ENCODE results near the gene IL1RL1.

Gene IL1RL1

DNA sequence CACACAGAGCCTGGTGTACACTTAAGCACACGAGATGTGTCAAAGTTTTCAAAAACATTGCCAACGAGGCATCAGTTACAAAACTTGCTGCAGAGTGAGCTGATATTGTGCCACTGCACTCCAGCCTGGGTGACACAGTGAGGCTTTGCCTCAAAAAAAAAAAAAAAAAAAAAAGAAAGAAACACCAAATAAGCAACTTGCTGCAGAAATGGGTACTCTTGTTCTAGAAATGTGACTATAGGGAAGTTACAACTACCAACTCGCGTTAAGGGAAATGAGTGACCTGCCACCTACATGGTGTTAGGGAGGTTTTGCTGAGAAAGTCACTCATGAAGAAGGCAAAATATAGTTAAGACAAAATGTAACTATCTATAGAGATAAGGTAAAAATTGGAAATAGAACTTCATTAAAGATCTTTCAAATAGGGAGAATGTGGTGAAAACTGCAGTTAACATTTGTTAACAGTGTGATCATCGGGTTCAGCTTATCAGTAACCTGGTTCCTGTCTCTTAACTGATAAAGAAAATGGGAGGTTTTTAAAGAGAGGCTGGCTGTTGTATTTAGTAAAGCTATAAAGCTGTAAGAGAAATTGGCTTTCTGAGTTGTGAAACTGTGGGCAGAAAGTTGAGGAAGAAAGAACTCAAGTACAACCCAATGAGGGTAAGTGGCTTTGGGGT lies at the start of gene IL1RL1:
Gene IL1RL1 (plus strand): TSS at position 600 of the 677 bp plus-strand sequence. CDS start 26,702 bp downstream, outside the sequence.
- DNase-seq (ENCODE audit: low spot score), result no peak

DNA sequence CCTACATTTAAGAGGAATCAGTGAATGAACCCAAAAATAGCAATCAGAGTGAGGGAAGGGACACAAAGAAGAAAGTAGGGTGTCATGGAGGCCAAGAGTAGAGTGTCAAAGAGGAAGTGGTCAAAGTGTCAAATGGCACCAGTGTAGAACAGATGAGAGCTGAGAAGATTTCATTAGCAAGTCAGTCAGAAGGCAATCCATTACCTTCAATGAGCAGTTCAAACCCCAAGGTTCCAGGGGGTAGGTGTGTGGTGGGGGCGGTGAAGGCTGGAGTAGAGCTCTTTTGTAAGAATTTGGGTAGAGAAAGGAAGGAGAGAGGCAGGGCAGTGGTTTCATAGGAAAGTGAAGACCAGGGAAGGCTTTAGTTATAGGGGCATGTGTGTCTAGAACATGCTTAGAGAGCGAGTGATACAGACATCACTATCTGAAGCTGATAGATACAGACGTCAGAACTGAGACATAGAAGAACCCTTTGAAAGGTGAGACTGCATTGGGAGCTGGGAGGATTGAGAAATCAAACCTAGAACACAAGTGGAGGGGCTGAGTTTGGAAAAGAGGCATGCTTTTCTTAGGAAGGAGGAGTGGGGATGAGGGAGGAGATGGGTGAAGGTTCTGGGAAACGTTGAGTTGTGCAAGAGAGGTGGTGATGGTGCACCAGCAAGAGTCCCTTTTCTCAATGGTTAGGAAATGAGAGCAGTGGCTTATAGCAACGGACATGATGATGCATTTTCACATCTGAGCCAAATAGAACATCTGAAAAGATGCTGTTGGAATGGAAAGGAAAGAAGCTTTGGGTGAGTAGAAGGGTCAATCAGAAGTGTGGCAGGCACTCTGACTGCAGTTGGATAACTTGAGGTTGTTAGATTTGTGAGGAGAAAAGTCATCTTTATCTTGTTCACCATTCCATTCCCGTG lies 48.9 kb upstream of the IL1RL1 start:
- DNase-seq (ENCODE audit: low spot score), result no peak

DNA sequence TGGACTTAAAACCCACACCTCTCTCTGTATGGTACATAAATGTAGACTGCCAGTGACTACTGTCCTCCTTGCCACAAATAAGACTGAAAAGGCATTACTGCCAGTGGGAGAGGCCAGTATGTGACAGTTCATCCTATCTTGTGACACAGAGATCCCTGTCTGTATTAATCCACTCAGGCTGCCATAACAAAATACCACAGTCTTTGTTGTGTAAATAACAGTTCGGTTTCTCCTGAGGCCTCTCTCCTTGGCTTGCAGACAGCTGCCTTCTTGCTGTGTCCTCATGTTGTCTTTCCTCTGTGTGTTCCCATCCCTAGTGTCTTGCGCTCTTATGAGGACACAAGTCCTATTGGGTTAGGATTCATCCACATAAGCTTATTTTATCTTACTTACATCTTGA lies 46.4 kb upstream of the IL1RL1 start:
- DNase-seq (ENCODE audit: low spot score), result no peak

DNA sequence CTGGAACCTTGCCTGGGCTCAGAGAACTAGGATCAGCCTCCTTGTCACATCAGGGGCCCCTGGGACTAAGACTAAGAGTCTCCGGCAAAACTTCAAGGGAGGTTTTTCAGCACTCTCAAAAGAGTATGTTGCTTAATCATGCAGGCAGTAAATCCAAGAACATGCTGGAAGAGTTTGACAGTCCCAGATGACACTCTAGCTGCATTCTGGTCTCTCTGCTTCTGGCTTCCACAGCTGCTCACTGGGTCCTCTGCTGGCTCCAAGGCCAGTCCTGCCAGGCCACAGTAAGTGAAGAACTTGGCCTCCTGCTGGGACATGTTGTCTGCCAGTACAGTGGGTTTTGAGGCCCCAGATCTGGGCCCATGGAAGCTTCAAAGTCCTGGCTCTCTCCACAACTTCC lies 45.2 kb upstream of the IL1RL1 start:
- no peak for DNase-seq (ENCODE audit: low spot score)

DNA sequence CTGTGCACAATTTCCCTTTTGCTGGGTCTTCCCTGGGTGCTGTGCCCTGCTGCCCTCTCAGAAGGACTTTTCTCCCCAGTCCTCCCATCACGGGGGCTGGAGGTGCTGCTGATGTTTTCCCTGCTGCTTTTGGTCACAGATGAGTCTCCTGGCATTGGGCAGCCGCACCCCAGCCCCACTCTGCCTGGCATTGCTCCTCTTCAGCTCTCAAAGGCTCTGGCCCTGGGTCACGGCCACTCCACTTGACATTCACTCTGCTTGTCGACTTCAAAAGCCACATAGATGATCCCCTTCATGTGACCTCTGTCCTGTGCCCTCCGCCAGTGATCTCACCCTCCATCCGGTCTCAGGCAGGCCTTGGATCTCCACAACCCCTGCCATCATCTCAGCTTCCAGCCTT lies 43.6 kb upstream of the IL1RL1 start:
- no peak for DNase-seq (ENCODE audit: low spot score)

DNA sequence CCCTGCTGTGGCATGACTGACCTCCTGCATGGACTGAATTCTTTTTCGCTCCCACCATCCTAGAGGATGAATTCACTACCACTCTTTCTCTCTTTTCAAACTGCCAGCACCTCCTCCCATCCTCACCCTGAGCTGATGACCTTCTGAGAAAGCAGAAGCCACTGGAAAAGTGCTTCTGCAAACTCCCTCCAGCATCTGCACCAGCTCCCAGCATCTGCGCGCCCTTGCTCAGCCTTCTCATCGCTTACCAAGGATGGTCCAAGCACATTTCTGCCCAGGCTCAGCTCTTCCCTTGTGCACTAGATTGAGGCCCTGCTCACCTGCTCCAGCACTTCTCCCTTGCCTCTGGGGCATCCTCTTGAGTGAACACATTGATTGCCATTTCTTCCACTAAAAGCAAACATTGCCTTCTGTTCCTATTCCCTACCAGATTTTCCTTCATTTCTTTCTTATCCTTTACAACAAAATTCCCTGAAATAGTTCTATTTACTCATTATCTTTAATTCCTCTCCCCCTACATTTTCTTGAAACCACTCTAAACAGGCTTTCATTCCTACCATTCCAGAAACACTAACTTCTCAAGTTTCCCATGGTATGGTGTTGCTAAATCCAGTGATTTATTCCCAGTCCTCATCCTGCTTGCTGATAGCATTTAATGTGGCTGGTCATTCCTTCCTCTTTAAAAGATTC lies 42.7 kb upstream of the IL1RL1 start:
- DNase-seq (ENCODE audit: low spot score), result no peak

DNA sequence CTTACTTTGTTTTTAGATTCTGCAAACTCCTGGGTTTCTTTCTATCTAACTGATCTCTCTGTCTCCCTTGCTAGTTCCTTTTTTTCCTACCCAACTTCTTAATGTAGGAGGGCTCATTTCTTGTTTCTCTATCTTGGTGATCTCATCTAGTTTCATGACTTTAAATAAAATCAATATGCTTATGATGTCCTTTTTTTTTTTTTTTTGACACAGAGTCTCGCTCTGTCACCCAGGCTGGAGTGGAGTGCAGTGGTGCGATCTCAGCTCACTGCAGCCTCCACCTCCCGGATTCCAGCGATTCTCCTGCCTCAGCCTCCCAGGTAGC lies 42.2 kb upstream of the IL1RL1 start:
- no peak for DNase-seq (ENCODE audit: low spot score)

DNA sequence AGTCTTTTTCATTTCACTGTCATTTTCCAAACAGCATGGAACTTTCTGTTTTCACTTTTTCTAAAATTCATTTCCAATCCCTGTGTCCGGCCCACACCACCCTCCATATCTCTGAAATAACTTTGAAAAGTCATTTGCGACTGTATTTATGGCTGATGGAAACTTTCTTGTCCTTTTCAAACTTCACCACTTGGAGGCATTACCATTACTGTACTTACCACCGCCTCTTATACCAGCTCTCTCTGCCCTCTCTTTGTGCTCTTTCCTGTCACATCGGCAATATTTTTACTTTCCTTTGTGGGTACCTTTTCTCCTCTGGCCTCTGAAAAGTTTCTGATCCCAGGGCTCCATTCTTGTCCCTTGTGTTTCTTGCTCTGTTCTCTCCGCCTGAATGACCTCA lies 39.5 kb upstream of the IL1RL1 start:
- DNase-seq (ENCODE audit: low spot score), result no peak

DNA sequence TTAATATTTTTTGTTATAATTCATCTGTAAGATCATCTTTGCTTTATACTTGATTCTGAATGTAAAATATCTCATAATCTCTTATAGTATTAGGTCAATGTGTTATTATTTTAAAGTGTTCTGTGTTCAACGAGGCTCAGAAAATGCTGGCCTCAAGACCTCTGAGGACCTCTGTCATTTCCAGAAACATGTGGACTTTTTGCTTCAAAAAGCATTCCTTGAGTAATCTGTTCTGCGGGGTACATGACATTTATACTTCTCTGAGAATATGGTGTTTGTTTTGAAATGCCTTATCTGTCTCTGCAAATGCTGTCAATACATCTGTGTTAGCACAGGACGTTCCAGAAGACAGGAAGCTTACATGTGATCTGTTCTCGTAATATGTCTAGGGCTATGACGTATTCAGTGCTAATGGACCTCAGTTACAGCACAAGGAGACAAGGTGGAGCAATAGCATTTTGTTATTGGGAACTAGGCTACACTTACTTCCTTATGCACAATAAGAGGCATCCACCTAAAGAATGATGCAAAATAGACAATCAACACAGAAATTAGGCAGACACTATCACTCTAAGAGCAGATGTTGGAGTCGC lies 37.6 kb upstream of the IL1RL1 start:
- no peak for DNase-seq (ENCODE audit: low spot score)

DNA sequence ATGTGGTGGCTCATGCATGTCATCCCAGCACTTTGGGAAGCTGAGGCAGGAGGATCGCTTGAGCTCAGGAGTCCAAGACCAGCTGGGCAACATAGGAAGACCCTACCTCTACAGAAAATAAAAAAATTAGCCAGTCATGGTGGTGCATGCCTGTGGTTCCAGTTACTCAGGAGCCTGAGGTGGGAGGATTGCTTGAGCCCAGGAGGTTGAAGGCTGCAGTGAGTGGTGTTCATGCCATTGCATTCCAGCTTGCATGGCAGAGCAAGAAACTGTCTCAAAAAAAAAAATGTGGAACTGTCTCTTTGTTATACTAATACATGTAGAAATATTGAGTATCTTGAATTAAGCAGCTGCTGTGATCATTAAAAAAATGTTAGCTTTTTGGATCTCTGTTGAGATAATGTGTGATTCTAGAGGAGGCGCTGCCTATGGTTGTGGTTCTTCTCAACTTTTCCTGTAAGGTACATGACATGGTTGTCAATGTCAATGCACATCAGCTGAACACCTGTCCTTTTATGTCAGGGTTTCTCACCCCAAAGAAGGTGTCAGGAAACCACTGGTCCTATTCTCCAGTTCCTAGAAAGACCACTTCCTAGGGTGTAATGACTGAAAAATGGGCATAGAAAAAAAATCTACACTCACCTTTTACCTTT lies 34.7 kb upstream of the IL1RL1 start:
- no peak for DNase-seq (ENCODE audit: low spot score)

DNA sequence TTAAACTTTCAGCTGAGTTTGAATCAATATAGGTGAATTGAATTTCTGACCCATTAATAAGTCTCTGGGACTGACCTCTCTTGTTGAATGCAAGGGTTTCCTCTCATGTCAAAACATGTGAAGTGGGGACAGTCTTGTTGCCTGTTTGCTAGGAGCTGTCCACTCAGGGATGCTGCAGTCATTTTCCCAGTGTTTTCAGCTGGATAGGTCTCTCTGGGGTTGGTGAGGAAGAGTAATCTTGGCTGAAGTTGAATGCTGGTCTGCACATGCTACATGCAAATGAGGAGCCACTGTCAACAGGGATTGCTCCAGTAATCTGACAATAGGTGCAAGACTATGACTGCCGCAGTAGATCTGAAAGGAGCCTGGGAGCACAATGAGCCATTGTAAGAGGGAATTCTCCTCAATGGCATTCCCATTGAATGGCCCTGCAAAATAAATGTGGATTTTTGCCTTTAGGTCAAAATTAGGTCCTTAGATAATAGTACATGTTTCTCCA lies 34.1 kb upstream of the IL1RL1 start:
- no peak for DNase-seq (ENCODE audit: low spot score)

DNA sequence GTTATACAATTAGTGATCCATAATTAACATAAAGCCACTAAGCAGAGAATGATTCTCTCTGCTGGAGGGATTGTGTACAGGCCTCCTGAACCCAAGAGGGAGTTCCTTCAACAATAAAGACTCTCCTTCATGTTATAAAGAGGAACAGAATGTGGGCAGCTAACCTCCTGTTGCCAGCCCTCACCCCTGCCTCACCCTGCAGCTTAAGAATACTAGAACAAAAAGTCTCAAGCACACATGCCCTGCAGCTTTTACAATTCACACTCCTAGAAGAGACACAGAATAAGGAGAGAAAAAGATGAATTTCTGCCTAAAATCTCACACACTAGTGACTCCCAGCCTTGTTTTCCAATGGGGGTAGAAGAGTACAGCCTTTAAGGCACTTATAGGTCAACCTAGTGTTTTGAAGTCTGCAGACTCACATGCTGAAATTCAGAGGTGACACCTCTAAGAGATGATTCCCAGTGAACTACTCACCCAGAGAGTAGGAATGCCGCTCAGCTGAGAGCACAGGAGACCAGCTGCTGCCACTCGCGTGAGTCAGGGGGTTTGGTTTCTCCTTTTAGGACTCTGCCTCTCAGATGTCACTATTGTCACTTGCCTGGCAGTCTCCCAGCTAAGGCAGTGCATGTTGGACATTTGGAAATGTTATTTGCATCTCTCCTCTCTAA lies 32.5 kb upstream of the IL1RL1 start:
- no peak for DNase-seq (ENCODE audit: low spot score)

DNA sequence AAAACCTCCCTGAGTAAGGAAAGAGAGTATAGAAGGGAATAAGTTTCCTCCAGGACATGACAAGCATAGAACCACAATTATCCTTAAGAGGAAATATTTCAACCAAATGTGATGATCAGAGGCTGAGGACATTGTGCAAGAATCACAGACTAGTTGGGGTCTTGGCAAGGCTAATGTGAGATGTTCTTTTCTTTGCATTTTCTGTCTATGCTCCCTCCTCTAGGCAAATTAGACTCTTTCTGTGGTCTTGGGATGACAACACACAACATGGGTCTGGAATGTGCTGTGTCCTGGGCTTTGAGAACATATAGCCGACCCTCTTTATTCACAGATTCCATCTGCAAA lies 32.0 kb upstream of the IL1RL1 start:
- DNase-seq (ENCODE audit: low spot score), result no peak

DNA sequence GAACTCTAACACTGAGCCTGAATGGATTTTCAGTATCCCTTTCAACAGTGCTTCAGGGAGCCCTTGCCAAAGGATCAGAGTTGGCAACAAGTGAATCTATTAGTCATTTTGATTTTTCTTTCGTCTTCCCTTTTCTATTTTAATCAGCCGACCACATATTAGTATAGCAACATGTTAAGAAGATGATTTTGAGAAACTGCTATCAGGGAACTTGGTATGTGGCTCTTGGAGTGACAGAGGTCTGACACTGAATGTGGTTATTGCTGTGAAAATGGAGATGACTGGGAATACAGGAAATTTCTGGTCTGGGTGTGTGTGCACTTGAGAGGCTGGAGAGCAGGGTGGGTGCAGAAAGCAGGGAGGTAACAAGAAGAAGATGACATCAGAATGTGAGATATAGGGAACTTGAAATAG lies 28.7 kb upstream of the IL1RL1 start:
- no peak for DNase-seq (ENCODE audit: low spot score)

DNA sequence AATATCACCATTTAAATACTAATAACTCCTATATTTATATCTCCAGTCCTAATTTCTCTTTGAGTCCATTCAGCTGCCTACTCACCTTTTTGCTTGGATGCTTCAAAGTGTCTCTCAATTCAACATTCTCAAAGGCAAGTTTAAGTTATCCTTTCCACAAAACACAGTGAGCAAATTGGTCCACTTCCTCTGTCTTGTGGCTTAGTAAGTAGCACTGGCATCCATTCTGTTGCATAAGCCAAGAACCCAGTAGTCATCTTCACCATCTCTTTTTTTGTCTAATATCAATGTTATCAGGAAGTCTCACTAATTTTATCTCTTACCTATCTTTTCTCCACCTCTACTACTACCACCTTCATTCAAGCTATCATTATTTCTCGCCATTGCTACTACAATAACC lies 27.4 kb upstream of the IL1RL1 start:
- no peak for DNase-seq (ENCODE audit: low spot score)

DNA sequence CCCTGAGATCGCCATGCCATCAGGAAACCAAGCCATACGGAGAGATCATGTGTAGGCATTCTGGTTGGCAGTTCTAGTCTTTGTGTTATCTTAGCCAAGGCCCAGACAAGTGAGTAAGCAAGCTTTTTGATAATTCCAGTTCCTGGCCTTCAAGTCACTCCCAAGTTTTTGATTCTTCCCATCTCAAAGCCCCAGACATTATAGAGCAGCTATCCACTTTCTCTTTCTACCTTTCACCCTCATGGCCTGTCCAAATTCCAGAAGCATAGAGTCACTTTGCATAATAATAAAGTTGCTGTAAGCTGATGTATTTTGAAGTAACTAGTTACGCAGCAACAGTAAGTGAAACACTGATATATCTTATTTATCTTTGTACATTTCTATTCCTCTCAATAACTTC lies 26.8 kb upstream of the IL1RL1 start:
- no peak for DNase-seq (ENCODE audit: low spot score)

DNA sequence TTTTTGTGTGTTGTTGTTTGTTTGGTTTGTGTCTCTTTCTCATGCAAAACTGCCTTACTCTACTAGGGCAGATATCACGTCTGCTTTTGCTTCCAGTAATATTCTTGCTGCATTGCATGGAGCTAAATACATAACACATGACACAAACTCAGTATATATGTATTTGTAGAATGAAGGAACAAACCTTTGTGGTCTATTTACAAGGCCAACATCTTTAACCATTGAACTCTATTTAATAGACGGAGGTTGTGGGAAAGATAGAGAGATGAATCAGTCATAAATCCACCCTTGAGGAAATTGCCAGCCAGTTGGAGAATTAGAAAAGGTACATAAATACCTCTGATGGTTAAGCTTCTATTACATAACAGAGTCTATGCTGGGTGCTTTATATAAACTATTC lies 26.0 kb upstream of the IL1RL1 start:
- DNase-seq (ENCODE audit: low spot score), result no peak

DNA sequence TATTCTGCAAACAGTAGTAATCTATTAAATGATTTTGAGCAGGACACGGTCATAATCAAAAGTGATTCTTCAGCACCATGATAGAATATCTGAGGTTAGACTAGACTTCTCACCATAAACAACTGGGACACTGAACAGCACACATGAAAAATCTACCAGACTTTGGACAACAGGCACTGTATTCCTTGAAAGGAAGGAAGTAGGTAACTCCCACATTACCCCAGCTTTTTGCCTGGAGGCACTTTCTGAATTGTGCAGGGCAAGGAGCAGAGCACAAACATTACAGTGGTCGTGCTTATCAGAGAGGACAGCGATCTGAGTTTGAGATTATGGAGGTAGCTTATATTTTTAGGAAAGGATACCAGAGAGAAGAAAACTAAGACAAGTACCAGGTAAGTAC lies 25.3 kb upstream of the IL1RL1 start:
- DNase-seq (ENCODE audit: low spot score), result no peak

DNA sequence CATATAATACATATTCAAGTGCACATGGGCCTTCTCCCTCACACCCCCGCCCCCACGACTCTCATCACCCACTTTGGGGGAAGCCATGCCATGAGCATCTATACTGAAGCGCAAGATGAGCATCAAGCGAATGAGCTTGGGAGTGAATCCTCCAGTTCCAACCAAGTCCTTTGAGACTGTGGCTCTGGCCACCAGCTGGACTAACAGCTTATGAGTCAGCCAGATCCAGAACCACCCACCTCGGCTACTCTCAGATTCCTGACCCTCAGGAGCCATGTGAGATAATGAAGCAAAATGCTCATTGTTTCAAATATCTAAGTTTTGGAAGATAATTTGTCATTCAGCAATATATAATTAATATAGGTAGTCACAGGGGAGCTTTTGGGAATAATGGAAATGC lies 22.2 kb upstream of the IL1RL1 start:
- DNase-seq (ENCODE audit: low spot score), result no peak

DNA sequence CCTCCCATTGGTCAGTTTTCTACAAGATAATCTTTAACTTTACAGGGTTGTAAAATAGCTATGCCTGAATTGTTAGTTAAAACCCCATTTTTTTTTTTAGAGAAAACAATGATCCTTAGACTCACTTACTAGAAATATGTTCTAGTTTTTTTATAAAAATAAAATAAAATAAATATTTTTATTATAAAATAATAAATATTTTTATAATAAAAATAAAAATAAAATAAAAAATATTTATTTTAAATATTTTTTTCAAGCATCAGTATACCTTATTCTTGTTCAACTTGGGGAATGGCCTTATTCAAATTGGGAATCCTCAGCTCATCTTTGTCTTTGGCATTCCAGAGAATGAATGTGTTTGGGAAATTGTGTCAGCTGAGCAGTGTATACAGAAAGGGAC lies 20.8 kb upstream of the IL1RL1 start:
- DNase-seq (ENCODE audit: low spot score), result no peak

DNA sequence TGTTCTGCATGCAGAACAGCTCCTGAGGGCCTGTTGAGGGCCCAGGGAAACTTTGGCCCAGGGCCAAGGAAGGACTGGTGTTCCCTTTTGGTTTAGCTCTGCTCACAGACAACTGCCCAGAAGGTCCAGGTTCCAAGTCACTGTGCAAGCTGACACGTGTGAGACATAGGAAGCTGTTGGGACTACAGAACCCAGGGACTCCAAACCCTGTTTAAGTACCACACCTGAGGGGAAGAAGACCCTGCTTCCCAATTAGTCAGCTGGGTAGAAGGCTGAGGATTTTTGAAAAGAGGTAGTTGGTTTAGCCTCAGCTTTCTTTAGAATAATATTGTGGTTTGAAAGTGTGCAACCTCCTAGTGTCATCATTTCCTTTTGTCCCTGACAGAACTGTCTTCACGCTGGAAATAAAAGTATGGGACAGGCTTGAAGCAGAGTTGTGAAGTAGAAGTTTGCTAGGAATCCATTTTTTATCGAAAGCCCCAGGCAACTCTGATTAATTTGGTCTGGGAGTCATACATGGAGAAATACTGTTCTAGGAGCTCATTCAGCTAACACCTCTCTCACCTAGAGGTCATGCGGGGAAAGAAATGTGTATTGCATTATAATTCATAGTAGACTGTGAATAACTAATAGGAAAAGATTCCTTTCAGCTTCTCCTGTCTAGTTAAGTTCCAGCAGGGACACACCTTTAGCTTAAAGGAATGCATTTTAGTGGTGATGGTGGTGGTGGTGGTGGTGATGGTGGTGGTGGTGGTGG lies 19.9 kb upstream of the IL1RL1 start:
- no peak for DNase-seq (ENCODE audit: low spot score)
